Measurements from ENCODE around the gene RNF223.

- TF ChIP-seq CTCF (IDR thresholded peaks at IDR 0.05) (no peak), EZH2 (IDR thresholded peaks at IDR 0.05) (no peak)
Observed at GRCh38 chr1:1066403-1067283, 7.5 kb downstream of the RNF223 start.

All from neural progenitor cell (in vitro differentiated cells).